SIG-M5 treated with dmso at 0.1 percent for 504 hours (cell line): Measurements from ENCODE around the gene PDLIM7.

Experiments
- DNase-seq: peaks from one replicate; lab custom pipeline; 2025; ENCODE audit not compliant: unreplicated experiment; lab: John Stamatoyannopoulos, UW

The PDLIM7 gene

GRCh38 chr5:177446200-177447065, 51.0 kb downstream of the PDLIM7 start, which contains the start of gene PRR7:
TSS of gene PRR7 (plus strand) at chr5:177446814. CDS start at chr5:177455068, 8,254 bp downstream.
- DNase-seq, result peak; percentile 70

- DNase-seq, result no peak
These were observed 51.5 kb downstream of the PDLIM7 start for GRCh38 chr5:177445917-177446199.

GRCh38 chr5:177445052-177445916, 52.1 kb downstream of the PDLIM7 start:
- DNase-seq, result peak; percentile 59

GRCh38 chr5:177444106-177445051, 53.0 kb downstream of the PDLIM7 start:
- DNase-seq, result no peak

GRCh38 chr5:177443144-177443983, 54.0 kb downstream of the PDLIM7 start:
- DNase-seq, result no peak

GRCh38 chr5:177442066-177442826, 55.2 kb downstream of the PDLIM7 start:
- no peak for DNase-seq

GRCh38 chr5:177440990-177441780, 56.2 kb downstream of the PDLIM7 start:
- DNase-seq, result no peak

GRCh38 chr5:177440211-177440989, 57.0 kb downstream of the PDLIM7 start:
- no peak for DNase-seq

- DNase-seq, result no peak
These were observed 57.8 kb downstream of the PDLIM7 start for GRCh38 chr5:177439518-177440053.

- no peak for DNase-seq
These were observed 58.9 kb downstream of the PDLIM7 start for GRCh38 chr5:177438468-177438867.

- DNase-seq, result no peak
These were observed 59.8 kb downstream of the PDLIM7 start for GRCh38 chr5:177437623-177438022.

GRCh38 chr5:177435847-177436536, 61.4 kb downstream of the PDLIM7 start:
- DNase-seq, result no peak

- no peak for DNase-seq
These were observed 62.3 kb downstream of the PDLIM7 start for GRCh38 chr5:177434942-177435738.

GRCh38 chr5:177434437-177434836, 63.0 kb downstream of the PDLIM7 start:
- no peak for DNase-seq

- no peak for DNase-seq
These were observed 63.7 kb downstream of the PDLIM7 start for GRCh38 chr5:177433658-177434217.
